HepG2 (cell line): Measurements from ENCODE around the gene LPAR1. TPM values are rescaled to one million over a fixed set of nuclear protein-coding genes. Genes with fewer than 3 reads are reported as not detected.

Experiments used
- ATAC-seq: fragments of 200-7000 bp; cut with Tn5 transposase; 3 replicates; pipeline ENCODE4 v1.9.1; 2020; ENCODE audit warnings: mild to moderate bottlenecking, moderate library complexity
- BruUV-seq: library from RNA; stranded (reverse); fragments of 400-500 nt; replicated peaks from 2 replicates; lab custom pipeline; 2021; lab: Mats Ljungman, UMichigan
- CTCF ChIA-PET: fragments of 300-600 bp; formaldehyde crosslinking; extraction: SDS; loops from one replicate; lab custom pipeline; 2021; ENCODE audit warnings: low total read pairs, inconsistent platforms, low intra/inter-chr PET ratio; lab: Yijun Ruan, JAX
- POLR2A ChIA-PET: fragments of 350-600 bp; sonication (Branson Sonifier 250); formaldehyde crosslinking; loops from one replicate; lab custom pipeline; 2020; ENCODE audit warnings: antibody characterized with exemption, inconsistent platforms; lab: Yijun Ruan, JAX
- DNase-seq: peaks from one replicate; pipeline ENCODE4 v3.0.0-alpha.2; 2015; ENCODE audit warnings: low spot score
- FAIRE-seq: peaks from 3 replicates; lab custom pipeline; 2011; peaks lifted over from hg19 to GRCh38; lab: Jason Lieb, UNC
- H2AFZ ChIP-seq: one replicate; pipeline ENCODE4 v1.6.1; 2011; ENCODE audit warnings: low read length, inconsistent platforms
- H3K27ac ChIP-seq: fragments of 300-600 bp; 3 replicates; pipeline ENCODE4 v1.8.0; 2011; ENCODE audit warnings: mixed run types, mild to moderate bottlenecking, mixed read lengths, low read length, inconsistent platforms; ENCODE audit not compliant: insufficient read depth; ENCODE audit errors: extremely low read length
- H3K27me3 ChIP-seq, 2 experiments: fragments of 200-600 bp in 1 of 2; 2 replicates in 1 of 2; 3 replicates in 1 of 2; pipeline versions ENCODE4 v1.6.0 to v1.8.0; 2011; ENCODE audit warnings: low read length in 2 of 2, mild to moderate bottlenecking in 2 of 2, moderate library complexity in 2 of 2, inconsistent platforms in 1 of 2; ENCODE audit not compliant: insufficient read depth in 2 of 2, control insufficient read depth in 1 of 2
- H3K36me3 ChIP-seq, 2 experiments: fragments of 200-600 bp in 1 of 2; replicated peaks in 1 of 2; 2 replicates in 1 of 2; 3 replicates in 1 of 2; pipeline versions ENCODE4 v1.5.1 to v1.8.0; 2011; ENCODE audit warnings: low read length in 2 of 2, inconsistent platforms in 1 of 2; ENCODE audit not compliant: insufficient read depth in 2 of 2, control insufficient read depth in 1 of 2
- H3K4me1 ChIP-seq: 2 replicates; pipeline ENCODE4 v1.5.1; 2012; ENCODE audit warnings: low read length, inconsistent platforms; ENCODE audit not compliant: insufficient read depth
- H3K4me2 ChIP-seq: 2 replicates; pipeline ENCODE4 v1.6.0; 2011; ENCODE audit warnings: low read depth, low read length, inconsistent platforms
- H3K4me3 ChIP-seq, 3 experiments: fragments of 200-600 bp in 1 of 3; sonication (generic), shearing (Covaris generic) in 1 of 3; replicated peaks in 1 of 3; 2 replicates each; pipeline ENCODE4 v1.5.1; 2011 to 2016; ENCODE audit warnings: low read length in 3 of 3, inconsistent platforms in 2 of 3, low read depth in 2 of 3, mild to moderate bottlenecking in 2 of 3, control low read depth in 1 of 3, mixed read lengths in 1 of 3; ENCODE audit not compliant: insufficient read depth in 1 of 3
- H3K79me2 ChIP-seq: one replicate; pipeline ENCODE4 v1.6.1; 2011; ENCODE audit warnings: low read length, inconsistent platforms; ENCODE audit not compliant: insufficient read depth
- H3K9ac ChIP-seq: 2 replicates; pipeline ENCODE4 v1.6.0; 2011; ENCODE audit warnings: mild to moderate bottlenecking, low read depth, low read length, inconsistent platforms; ENCODE audit not compliant: insufficient read depth
- H3K9me3 ChIP-seq: 2 replicates; pipeline ENCODE4 v1.5.1; 2012; ENCODE audit warnings: mild to moderate bottlenecking, low read length
- H4K20me1 ChIP-seq: 2 replicates; pipeline ENCODE4 v1.6.0; 2011; ENCODE audit warnings: inconsistent platforms, mild to moderate bottlenecking, low read length, moderate library complexity; ENCODE audit not compliant: insufficient read depth
- ATF2 ChIP-seq: sonication (generic); formaldehyde crosslinking; IDR thresholded peaks from 2 replicates; pipeline ENCODE4 v1.4.0; 2020; ENCODE audit warnings: missing genetic modification reagents
- ATF5 ChIP-seq: sonication (generic); formaldehyde crosslinking; IDR thresholded peaks from 2 replicates; pipeline ENCODE4 v1.4.0; 2020; ENCODE audit warnings: mild to moderate bottlenecking, low read depth, missing genetic modification reagents
- ATM ChIP-seq: fragments of 450-650 bp; IDR thresholded peaks from 2 replicates; pipeline ENCODE4 v1.7.1; 2017; ENCODE audit warnings: mild to moderate bottlenecking, borderline replicate concordance
- CERS6 ChIP-seq: sonication (generic); formaldehyde crosslinking; IDR thresholded peaks from 2 replicates; pipeline ENCODE4 v1.5.0; 2020; ENCODE audit warnings: missing genetic modification reagents
- EED ChIP-seq: sonication (generic); formaldehyde crosslinking; IDR thresholded peaks from 2 replicates; pipeline ENCODE4 v1.5.0; 2020; ENCODE audit warnings: mild to moderate bottlenecking, missing genetic modification reagents
- GFI1 ChIP-seq: sonication (generic); formaldehyde crosslinking; IDR thresholded peaks from 2 replicates; pipeline ENCODE4 v1.5.0; 2020; ENCODE audit warnings: missing genetic modification reagents, mild to moderate bottlenecking, borderline replicate concordance
- MAF1 ChIP-seq: sonication (generic); formaldehyde crosslinking; IDR thresholded peaks from 2 replicates; pipeline ENCODE4 v1.5.0; 2020; ENCODE audit warnings: missing genetic modification reagents, borderline replicate concordance
- PHF8 ChIP-seq: sonication (generic); formaldehyde crosslinking; IDR thresholded peaks from 2 replicates; pipeline ENCODE4 v1.5.0; 2020; ENCODE audit warnings: missing genetic modification reagents
- SIX1 ChIP-seq: sonication (generic); formaldehyde crosslinking; IDR thresholded peaks from 2 replicates; pipeline ENCODE4 v1.4.0; 2020; ENCODE audit warnings: missing genetic modification reagents, borderline replicate concordance
- U2AF1 ChIP-seq: fragments of 200-400 bp; formaldehyde crosslinking; optimal IDR thresholded peaks from 2 replicates; pipeline ENCODE3; 2017; ENCODE audit warnings: mild to moderate bottlenecking, low read depth, low read length
- ZMYM3 ChIP-seq: sonication (generic); formaldehyde crosslinking; IDR thresholded peaks from 2 replicates; pipeline ENCODE4 v1.5.1; 2020; ENCODE audit warnings: mild to moderate bottlenecking, missing genetic modification reagents
- ZNF207 ChIP-seq: fragments of 450-650 bp; IDR thresholded peaks from 2 replicates; pipeline ENCODE4 v1.6.1; 2016; ENCODE audit warnings: antibody characterized with exemption, borderline replicate concordance
- ZNF260 ChIP-seq: sonication (generic); formaldehyde crosslinking; IDR thresholded peaks from 2 replicates; pipeline ENCODE4 v1.4.0; 2020; ENCODE audit warnings: missing genetic modification reagents, low read depth, mild to moderate bottlenecking, borderline replicate concordance
- ZNF292 ChIP-seq: sonication (generic); formaldehyde crosslinking; IDR thresholded peaks from 2 replicates; pipeline ENCODE4 v1.8.1; 2022; ENCODE audit warnings: mild to moderate bottlenecking, low read depth, missing genetic modification reagents, borderline replicate concordance
- ZNF75D ChIP-seq: sonication (generic); formaldehyde crosslinking; IDR thresholded peaks from 2 replicates; pipeline ENCODE4 v1.8.1; 2023; ENCODE audit warnings: missing genetic modification reagents, mild to moderate bottlenecking, borderline replicate concordance
- WGBS: methylation state at CpG from one replicate; pipeline ENCODE4 v1.1.6; 2017; ENCODE audit warnings: low lambda C conversion rate; 5-methylcytosine and 5-hydroxymethylcytosine counted together
- in situ Hi-C: cut with HindIII; loops from 2 replicates; pipeline ENCODE4 v1.10.0; 2017; ENCODE audit warnings: low pct_unique_long_range_greater_than_20kb; ENCODE audit not compliant: extremely low pct_ligation_motif_present
- intact Hi-C: fragments of 100-400 bp; cut with micrococcal nuclease; formaldehyde crosslinking; loops from one replicate; pipeline ENCODE4 v1.10.0; 2022; ENCODE audit not compliant: unreplicated experiment
- polyA plus RNA-seq, 8 experiments: library from polyadenylated mRNA; depleted of rRNA in 3 of 8; stranded (reverse) in 7 of 8; unstranded in 1 of 8; fragments of >200 nt; fragmentation: Illumina TruSeq in 4 of 8; extraction: Trizol in 4 of 8; gene quantifications; 2 replicates each; pipeline versions ENCODE4 v1.2.1 to v1.2.3, GENCODE V29; 2011 to 2016; ENCODE audit warnings: low read depth in 4 of 8, missing spikeins in 1 of 8, mixed read lengths in 1 of 8; ENCODE audit not compliant: insufficient read depth in 1 of 8
- total RNA-seq, 5 experiments: library from RNA; depleted of rRNA; stranded (reverse); fragments of >200 nt; fragmentation: Illumina TruSeq; extraction: Trizol; gene quantifications; 2 replicates each; pipeline ENCODE4 v1.2.3, GENCODE V29; 2016; ENCODE audit warnings: low read depth in 1 of 5

The LPAR1 gene
- total and polyA plus RNA-seq, 2 of the 13 experiments (the other 11 are each of a cell fraction or from before 2014, with no cell fraction given), result not detected

GRCh38 chr9:110932863-110933262 is 105.4 kb downstream of the LPAR1 start:
- H3K4me2 ChIP-seq, result no peak overlapping the region
- ChIA-PET POLR2A (no interaction called here), CTCF (no interaction called here)
- no TSS peak for BruUV-seq
- H3K4me1 ChIP-seq, result no peaks in the 10 kb centered on the region
- no peak for TF ChIP-seq GFI1
- no peak for TF ChIP-seq SIX1 (CRISPR knock-in tag)
- TF ChIP-seq MAF1 (CRISPR knock-in tag), result no peak
- no peak for TF ChIP-seq ZNF207
- no peak for TF ChIP-seq CERS6
- no peak for TF ChIP-seq ATM
- no peaks in the 10 kb centered on the region for H4K20me1 ChIP-seq
- H3K27me3 ChIP-seq, result no peaks in the 10 kb centered on the region
- H3K9ac ChIP-seq, result no peak overlapping the region
- DNase-seq (no peak), ATAC-seq (no peak), FAIRE-seq (no peak)
- intact Hi-C loops, result no loop called here
- no peak overlapping the region for H3K27ac ChIP-seq
- H3K4me3 ChIP-seq, result no peak overlapping the region
- H3K36me3 ChIP-seq, result no peaks in the 10 kb centered on the region
- 0% methylated on average over 3 of the region's 3 CpGs for whole genome bisulfite sequencing
- in situ Hi-C loops, result no loop called here
- H2AFZ ChIP-seq, result no peak overlapping the region
- no peaks in the 10 kb centered on the region for H3K9me3 ChIP-seq
- no peaks in the 10 kb centered on the region for H3K79me2 ChIP-seq

- Histone ChIP-seq H3K79me2 (no peaks in the 10 kb centered on the region), H3K9ac (no peak overlapping the region), H3K27ac (no peak overlapping the region), H3K9me3 (no peaks in the 10 kb centered on the region), H4K20me1 (no peaks in the 10 kb centered on the region), H3K4me3 (no peak overlapping the region), H3K36me3 (no peaks in the 10 kb centered on the region), H3K27me3 (no peaks in the 10 kb centered on the region), H3K4me2 (no peak overlapping the region), H2AFZ (no peak overlapping the region), H3K4me1 (no peaks in the 10 kb centered on the region)
- CTCF ChIA-PET, result no interaction called here
- TF ChIP-seq EED (CRISPR knock-in tag) (no peak), ZNF260 (no peak), ZNF75D (CRISPR knock-in tag) (no peak), PHF8 (CRISPR knock-in tag) (no peak), ATF2 (CRISPR knock-in tag) (no peak), U2AF1 (no peak), ATF5 (CRISPR knock-in tag) (no peak), ZNF292 (CRISPR knock-in tag) (no peak), ZMYM3 (CRISPR knock-in tag) (no peak)
- ATAC-seq (no peak), DNase-seq (no peak), FAIRE-seq (no peak)
- in situ Hi-C loops, result no loop called here
- POLR2A ChIA-PET, result no interaction called here
- intact Hi-C loops, result no loop called here
- BruUV-seq, result no TSS peak
- WGBS, result 47% methylated on average over 2 of the region's 2 CpGs
Observed at GRCh38 chr9:110928599-110928998, 109.7 kb downstream of the LPAR1 start.
